ENCODE measurements around the gene SPC25. TPM values are rescaled to one million over a fixed set of nuclear protein-coding genes. Genes with fewer than 3 reads are reported as not detected.

SPC25 gene
- polyA plus RNA-seq, 1 donor from 2014 or later, result 2.7 TPM

DNA sequence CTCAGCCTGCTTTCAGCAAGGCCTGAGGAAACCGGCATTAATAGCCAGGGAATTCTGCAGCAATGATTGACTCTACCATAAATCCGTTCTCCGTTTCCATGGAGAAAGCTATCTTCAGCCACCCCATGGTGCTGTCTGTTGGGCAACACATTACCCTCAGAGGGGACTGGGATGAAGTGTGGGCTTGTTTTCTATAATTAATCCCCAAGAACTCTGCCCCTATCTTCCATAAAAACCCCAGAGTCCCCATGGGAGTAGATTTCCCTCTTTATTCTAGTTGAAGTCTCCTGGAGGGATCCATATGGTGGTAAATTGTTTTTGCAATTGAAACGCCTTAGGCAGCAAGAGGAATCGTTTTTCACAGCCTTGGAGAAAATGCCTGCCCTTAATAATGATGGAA, 20.1 kb upstream of the SPC25 start:
- Histone ChIP-seq H3K4me2 (ENCODE audit: low read length) (peak overlapping the region; percentile 57), H3K27ac (ENCODE audit: low read length) (peak overlapping the region; percentile 81), H2AFZ (ENCODE audit: low read depth, low read length) (no peak overlapping the region), H3K79me2 (replicated peaks; ENCODE audit: insufficient read depth, low read length) (no peaks in the 10 kb centered on the region), H4K20me1 (ENCODE audit: insufficient read depth) (no peaks in the 10 kb centered on the region), H3K9me2 (ENCODE audit: insufficient read depth, low read length) (no peaks in the 10 kb centered on the region), H3K9ac (ENCODE audit: low read length) (peak overlapping the region; percentile 1), H3K36me3 (ENCODE audit: insufficient read depth, low read length) (no peaks in the 10 kb centered on the region), H3F3A (ENCODE audit: insufficient read depth, low read length, poor library complexity, severe bottlenecking) (peaks cover 13% of the 10 kb centered on the region), H3K4me3 (ENCODE audit: low read length) (peak overlapping the region; percentile 50), H3K27me3 (ENCODE audit: insufficient read depth, low read depth, low read length) (peaks cover 3% of the 10 kb centered on the region), H3K9me3 (ENCODE audit: low read length) (no peaks in the 10 kb centered on the region)
- TF ChIP-seq, protein P1, sequence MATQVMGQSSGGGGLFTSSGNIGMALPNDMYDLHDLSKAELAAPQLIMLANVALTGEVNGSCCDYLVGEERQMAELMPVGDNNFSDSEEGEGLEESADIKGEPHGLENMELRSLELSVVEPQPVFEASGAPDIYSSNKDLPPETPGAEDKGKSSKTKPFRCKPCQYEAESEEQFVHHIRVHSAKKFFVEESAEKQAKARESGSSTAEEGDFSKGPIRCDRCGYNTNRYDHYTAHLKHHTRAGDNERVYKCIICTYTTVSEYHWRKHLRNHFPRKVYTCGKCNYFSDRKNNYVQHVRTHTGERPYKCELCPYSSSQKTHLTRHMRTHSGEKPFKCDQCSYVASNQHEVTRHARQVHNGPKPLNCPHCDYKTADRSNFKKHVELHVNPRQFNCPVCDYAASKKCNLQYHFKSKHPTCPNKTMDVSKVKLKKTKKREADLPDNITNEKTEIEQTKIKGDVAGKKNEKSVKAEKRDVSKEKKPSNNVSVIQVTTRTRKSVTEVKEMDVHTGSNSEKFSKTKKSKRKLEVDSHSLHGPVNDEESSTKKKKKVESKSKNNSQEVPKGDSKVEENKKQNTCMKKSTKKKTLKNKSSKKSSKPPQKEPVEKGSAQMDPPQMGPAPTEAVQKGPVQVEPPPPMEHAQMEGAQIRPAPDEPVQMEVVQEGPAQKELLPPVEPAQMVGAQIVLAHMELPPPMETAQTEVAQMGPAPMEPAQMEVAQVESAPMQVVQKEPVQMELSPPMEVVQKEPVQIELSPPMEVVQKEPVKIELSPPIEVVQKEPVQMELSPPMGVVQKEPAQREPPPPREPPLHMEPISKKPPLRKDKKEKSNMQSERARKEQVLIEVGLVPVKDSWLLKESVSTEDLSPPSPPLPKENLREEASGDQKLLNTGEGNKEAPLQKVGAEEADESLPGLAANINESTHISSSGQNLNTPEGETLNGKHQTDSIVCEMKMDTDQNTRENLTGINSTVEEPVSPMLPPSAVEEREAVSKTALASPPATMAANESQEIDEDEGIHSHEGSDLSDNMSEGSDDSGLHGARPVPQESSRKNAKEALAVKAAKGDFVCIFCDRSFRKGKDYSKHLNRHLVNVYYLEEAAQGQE (IDR thresholded peaks at IDR 0.05; ENCODE audit: borderline replicate concordance), result peak; percentile 100
- TF ChIP-seq MXI1 (conservative IDR thresholded peaks at IDR 0.05; ENCODE audit: poor library complexity, severe bottlenecking) (peak; percentile 44), SMC3 (conservative IDR thresholded peaks at IDR 0.05; ENCODE audit: poor library complexity) (peak; percentile 19), RAD21 (conservative IDR thresholded peaks at IDR 0.05) (peak; percentile 34), EZH2 (IDR thresholded peaks at IDR 0.05; ENCODE audit: borderline replicate concordance, insufficient read depth, low read length, poor library complexity, severe bottlenecking) (no peak), POLR2AphosphoS5 (IDR thresholded peaks at IDR 0.05) (peak; percentile 98), EP300 (conservative IDR thresholded peaks at IDR 0.05; ENCODE audit: poor library complexity, severe bottlenecking) (peak; percentile 93), TAF1 (IDR thresholded peaks at IDR 0.05; ENCODE audit: low read depth) (no peak)
- TF ChIP-seq, protein P2, sequence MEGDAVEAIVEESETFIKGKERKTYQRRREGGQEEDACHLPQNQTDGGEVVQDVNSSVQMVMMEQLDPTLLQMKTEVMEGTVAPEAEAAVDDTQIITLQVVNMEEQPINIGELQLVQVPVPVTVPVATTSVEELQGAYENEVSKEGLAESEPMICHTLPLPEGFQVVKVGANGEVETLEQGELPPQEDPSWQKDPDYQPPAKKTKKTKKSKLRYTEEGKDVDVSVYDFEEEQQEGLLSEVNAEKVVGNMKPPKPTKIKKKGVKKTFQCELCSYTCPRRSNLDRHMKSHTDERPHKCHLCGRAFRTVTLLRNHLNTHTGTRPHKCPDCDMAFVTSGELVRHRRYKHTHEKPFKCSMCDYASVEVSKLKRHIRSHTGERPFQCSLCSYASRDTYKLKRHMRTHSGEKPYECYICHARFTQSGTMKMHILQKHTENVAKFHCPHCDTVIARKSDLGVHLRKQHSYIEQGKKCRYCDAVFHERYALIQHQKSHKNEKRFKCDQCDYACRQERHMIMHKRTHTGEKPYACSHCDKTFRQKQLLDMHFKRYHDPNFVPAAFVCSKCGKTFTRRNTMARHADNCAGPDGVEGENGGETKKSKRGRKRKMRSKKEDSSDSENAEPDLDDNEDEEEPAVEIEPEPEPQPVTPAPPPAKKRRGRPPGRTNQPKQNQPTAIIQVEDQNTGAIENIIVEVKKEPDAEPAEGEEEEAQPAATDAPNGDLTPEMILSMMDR (IDR thresholded peaks at IDR 0.05; ENCODE audit: poor library complexity, severe bottlenecking), result no peak

DNA sequence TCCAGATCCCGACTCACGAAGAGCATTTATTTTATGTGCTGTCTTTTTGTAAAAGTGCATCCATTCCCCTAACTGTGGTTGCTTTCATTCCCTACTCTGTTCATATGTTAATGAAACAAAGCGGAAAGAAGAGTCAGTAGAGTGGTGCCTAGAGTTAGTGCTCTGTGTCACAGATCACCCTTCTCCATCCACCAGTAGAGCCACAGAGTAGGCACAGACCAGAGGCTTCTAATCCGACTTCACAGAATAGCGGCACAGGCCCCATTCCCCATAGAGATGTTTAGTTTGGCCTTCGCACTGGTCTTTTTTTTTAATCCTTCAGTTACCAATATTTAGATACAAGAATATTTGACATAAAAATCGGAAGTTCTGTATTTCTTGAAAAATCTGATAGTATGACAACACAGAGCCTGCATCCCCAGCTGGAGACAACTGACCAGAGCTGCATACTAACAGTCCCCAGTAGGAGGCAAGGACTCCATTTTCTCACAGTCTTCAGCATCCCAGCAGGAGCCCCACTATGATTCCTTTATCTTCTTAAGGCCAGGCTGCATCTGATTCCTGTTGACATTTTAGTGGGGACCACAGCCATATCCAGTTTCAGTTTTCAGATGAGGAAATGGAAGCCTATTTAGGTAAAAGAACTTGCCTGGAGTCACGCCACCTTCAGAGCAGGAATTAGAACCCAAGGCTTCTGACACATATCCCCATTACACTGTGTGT, 17.9 kb upstream of the SPC25 start:
- H3K79me2 ChIP-seq (replicated peaks; ENCODE audit: insufficient read depth, low read length), result no peaks in the 10 kb centered on the region
- no peak overlapping the region for H3K9ac ChIP-seq (ENCODE audit: low read length)
- no peak overlapping the region for H3K27ac ChIP-seq (ENCODE audit: low read length)
- no peak overlapping the region for H3K4me2 ChIP-seq (ENCODE audit: low read length)
- H3K9me2 ChIP-seq (ENCODE audit: insufficient read depth, low read length), result no peaks in the 10 kb centered on the region
- TF ChIP-seq POLR2AphosphoS5 (IDR thresholded peaks at IDR 0.05) (no peak), RAD21 (conservative IDR thresholded peaks at IDR 0.05) (no peak)
- H4K20me1 ChIP-seq (ENCODE audit: insufficient read depth), result no peaks in the 10 kb centered on the region
- H3F3A ChIP-seq (ENCODE audit: insufficient read depth, low read length, poor library complexity, severe bottlenecking), result peaks cover 13% of the 10 kb centered on the region
- H3K36me3 ChIP-seq (ENCODE audit: insufficient read depth, low read length), result no peaks in the 10 kb centered on the region
- H3K9me3 ChIP-seq (ENCODE audit: low read length), result no peaks in the 10 kb centered on the region
- H2AFZ ChIP-seq (ENCODE audit: low read depth, low read length), result no peak overlapping the region
- H3K4me3 ChIP-seq (ENCODE audit: low read length), result no peak overlapping the region
- H3K27me3 ChIP-seq (ENCODE audit: insufficient read depth, low read depth, low read length), result peaks cover 3% of the 10 kb centered on the region

Measured in neural cell (in vitro differentiated cells).